H1 (cell line): ENCODE measurements around the gene SLC18A3.

ENCODE experiments used
- SP4 ChIP-seq: IDR thresholded peaks from 2 replicates; pipeline ENCODE4 v1.6.1; 2012; ENCODE audit warnings: low read length, inconsistent platforms
- TAF1 ChIP-seq: IDR thresholded peaks from 2 replicates; pipeline ENCODE4 v1.6.1; 2011; ENCODE audit warnings: mild to moderate bottlenecking, low read depth, low read length
- YY1 ChIP-seq: IDR thresholded peaks from 2 replicates; pipeline ENCODE4 v1.6.1; 2011; ENCODE audit warnings: low read depth, mild to moderate bottlenecking, low read length
- TF ChIP-seq, protein P1 (sequence below), 3 experiments: IDR thresholded peaks; 1 replicate in 2 of 3; 2 replicates in 1 of 3; pipeline versions ENCODE4 v1.5.1 to v1.6.1; 2011; ENCODE audit warnings: low read length in 3 of 3, mild to moderate bottlenecking in 3 of 3, inconsistent platforms in 2 of 3, low read depth in 1 of 3, moderate library complexity in 1 of 3; ENCODE audit not compliant: insufficient read depth in 1 of 3; ENCODE audit errors: control extremely low read depth in 1 of 3
- TF ChIP-seq, protein P2 (sequence below): IDR thresholded peaks from 2 replicates; pipeline ENCODE4 v1.6.1; 2011; ENCODE audit warnings: low read depth, mild to moderate bottlenecking, low read length; ENCODE audit not compliant: insufficient read depth

DNA sequence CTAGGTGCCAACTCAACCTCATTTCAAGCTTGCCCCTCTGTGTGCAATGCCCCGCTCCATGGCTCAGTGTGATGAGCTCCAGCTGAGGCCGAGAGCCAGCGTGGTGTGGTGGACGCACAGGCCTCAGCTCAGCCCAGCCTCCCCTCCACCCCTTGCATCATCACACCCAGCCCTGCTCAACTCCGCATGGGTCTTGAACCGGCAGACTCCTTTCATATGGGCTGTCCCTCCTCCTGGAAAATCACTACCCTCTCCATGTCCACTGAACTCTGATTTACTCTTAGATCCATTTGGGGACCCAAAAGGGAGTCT is 16.6 kb upstream of the SLC18A3 start:
- TF ChIP-seq TAF1, result no peak
- TF ChIP-seq, protein P1, sequence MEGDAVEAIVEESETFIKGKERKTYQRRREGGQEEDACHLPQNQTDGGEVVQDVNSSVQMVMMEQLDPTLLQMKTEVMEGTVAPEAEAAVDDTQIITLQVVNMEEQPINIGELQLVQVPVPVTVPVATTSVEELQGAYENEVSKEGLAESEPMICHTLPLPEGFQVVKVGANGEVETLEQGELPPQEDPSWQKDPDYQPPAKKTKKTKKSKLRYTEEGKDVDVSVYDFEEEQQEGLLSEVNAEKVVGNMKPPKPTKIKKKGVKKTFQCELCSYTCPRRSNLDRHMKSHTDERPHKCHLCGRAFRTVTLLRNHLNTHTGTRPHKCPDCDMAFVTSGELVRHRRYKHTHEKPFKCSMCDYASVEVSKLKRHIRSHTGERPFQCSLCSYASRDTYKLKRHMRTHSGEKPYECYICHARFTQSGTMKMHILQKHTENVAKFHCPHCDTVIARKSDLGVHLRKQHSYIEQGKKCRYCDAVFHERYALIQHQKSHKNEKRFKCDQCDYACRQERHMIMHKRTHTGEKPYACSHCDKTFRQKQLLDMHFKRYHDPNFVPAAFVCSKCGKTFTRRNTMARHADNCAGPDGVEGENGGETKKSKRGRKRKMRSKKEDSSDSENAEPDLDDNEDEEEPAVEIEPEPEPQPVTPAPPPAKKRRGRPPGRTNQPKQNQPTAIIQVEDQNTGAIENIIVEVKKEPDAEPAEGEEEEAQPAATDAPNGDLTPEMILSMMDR (IDR thresholded peaks at IDR 0.05; ENCODE audit: control extremely low read depth in 1 of 3, insufficient read depth in 1 of 3, low read depth in 1 of 3, low read length in 3 of 3), result no peak
- no peak for TF ChIP-seq SP4
- no peak for TF ChIP-seq YY1
- TF ChIP-seq, protein P2, sequence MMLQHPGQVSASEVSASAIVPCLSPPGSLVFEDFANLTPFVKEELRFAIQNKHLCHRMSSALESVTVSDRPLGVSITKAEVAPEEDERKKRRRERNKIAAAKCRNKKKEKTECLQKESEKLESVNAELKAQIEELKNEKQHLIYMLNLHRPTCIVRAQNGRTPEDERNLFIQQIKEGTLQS, result no peak
